Right lung (tissue), 5 donors: ENCODE results near the gene DHRS12. TPM values are rescaled to one million over a fixed set of nuclear protein-coding genes. Genes with fewer than 3 reads are reported as not detected.
"Not testable (repeated sequence)": the region's sequence is repeated elsewhere in the genome, so short reads cannot be mapped to it uniquely, and the experiment has no call there.

ENCODE experiments used
- DNase-seq, 2 donors: peaks; one replicate each; pipeline ENCODE4 v3.0.0-alpha.2; 2013
- polyA plus RNA-seq, 5 donors: library from polyadenylated mRNA; unstranded; fragments of 120-200 nt; gene quantifications; one replicate each; pipeline versions ENCODE4 v1.2.1 to v1.2.3, GENCODE V29; 2013; ENCODE audit warnings: inconsistent platforms in 1 of 5, low replicate concordance in 1 of 5; ENCODE audit not compliant: insufficient read length in 5 of 5, insufficient read depth in 1 of 5

Gene DHRS12
- polyA plus RNA-seq, 5 donors = 15.1 to 21.6 (median 16.3) TPM

GRCh38 chr13:51828730-51829567 is 25.0 kb upstream of the DHRS12 start:
- no peak for DNase-seq

GRCh38 chr13:51827254-51827653 is 23.3 kb upstream of the DHRS12 start:
- no peak for DNase-seq

DNA sequence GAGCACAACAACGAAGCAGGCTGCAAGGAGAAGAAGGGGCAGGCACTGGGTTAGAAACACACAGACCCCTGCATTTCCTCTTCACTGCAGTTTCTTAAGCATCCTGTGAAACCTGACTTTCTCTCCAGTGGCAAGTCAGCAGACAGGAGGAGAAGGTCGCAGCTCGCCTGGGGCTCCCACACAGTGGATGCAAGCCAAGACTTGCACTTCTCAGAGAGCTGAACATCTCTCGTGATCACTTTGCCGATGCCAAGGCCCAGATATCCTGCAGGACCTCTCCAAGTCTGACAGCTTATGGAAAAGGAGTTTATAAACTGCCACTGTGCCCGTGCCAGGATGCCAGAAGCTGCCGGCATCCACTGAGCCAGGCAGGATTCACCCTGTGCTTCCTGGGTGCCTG is 22.6 kb upstream of the DHRS12 start:
- no peak for DNase-seq

DNA sequence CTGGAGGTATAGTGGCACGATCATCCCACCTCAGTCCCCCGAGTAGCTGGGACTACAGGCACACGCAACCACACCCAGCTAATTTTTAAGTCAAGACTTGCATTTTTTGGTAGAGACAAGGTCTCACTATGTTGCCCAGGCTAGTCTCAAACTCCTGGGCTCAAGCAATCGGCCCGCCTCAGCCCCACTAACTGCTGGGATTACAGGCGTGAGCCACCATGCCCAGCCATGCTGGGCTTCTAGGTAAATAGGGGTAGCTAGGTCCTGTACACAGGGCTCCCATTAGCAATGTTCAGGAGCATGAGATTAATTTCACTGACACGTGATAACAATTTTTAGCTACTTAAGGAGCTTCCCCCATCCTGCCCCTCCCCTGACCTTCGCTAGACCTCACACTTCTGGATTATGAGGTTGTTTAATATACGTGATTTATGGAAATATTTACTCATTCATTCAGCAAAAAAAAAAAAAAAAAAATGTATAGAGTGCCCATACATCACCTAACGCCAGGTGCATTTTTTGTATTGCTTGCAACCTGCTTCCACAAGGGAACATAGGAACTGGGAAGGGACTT is 21.8 kb upstream of the DHRS12 start:
- no peak for DNase-seq

- no peak for DNase-seq
Observed at GRCh38 chr13:51825165-51825592, 21.2 kb upstream of the DHRS12 start.

DNA sequence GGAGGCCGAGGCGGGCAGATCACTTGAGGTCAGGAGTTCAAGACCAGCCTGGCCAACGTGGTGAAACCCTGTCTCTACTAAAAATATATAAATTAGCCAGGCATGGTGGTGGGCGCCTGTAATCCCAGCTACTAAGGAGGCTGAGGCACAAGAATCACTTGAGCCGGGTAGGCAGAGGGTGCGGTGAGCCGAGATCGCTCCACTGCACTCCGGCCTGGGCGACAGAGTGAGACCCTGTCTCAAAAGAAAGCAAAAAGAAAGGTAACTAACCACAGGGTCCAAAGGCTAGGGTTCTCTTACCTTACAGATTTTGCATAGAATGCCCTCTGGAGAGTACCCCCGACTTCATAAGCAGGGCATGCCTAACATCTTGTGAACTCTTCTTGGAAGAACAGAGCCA is 20.7 kb upstream of the DHRS12 start:
- not testable (repeated sequence) for DNase-seq

- DNase-seq = no peak
Observed at GRCh38 chr13:51823863-51824262, 19.9 kb upstream of the DHRS12 start.

- DNase-seq = no peak
Observed at GRCh38 chr13:51823359-51823758, 19.4 kb upstream of the DHRS12 start.

GRCh38 chr13:51822106-51822815 is 18.3 kb upstream of the DHRS12 start:
- no peak for DNase-seq

DNA sequence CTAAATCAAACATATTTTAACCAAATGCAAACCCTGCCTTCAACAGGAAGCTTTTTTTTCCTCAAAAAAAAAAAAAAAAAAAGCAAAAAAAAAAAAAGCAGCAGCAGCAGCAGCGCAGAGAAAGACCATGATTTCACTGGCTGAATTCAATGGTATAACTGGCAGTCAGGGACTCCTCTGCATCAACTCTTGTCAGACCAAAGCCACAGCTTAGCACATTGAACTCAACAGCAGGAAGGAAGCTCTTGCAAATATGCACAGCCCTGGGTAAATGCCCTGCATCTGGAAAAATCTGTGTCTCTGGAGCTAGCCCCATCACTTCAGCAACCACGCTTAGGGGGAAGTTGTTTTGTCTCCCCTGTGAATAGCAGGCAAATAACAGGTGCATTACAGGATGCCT is 17.6 kb upstream of the DHRS12 start:
- no peak for DNase-seq

GRCh38 chr13:51820016-51820597 is 16.1 kb upstream of the DHRS12 start:
- no peak for DNase-seq

GRCh38 chr13:51819544-51819943 is 15.6 kb upstream of the DHRS12 start:
- no peak for DNase-seq

- no peak for DNase-seq
Observed at GRCh38 chr13:51818781-51819511, 15.0 kb upstream of the DHRS12 start.

DNA sequence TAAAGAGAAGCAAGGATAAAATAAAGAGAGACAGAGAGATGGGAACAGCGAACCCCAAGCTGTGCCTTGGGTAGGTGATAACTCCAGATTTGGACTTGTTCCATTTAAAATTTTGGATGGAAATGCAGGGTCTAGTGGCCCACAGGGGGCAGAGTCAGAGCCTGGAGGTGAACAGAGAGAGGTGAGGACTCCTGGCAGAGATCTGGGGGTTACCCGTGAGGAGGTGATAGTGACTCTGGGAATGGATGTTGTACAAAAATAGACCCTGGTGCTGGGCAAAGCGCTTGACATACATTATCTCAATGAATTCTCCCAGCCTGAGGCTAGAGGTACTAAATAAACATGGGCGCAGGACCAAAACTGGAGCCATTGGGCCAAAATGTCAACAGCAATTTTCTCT is 14.3 kb upstream of the DHRS12 start:
- no peak for DNase-seq

DNA sequence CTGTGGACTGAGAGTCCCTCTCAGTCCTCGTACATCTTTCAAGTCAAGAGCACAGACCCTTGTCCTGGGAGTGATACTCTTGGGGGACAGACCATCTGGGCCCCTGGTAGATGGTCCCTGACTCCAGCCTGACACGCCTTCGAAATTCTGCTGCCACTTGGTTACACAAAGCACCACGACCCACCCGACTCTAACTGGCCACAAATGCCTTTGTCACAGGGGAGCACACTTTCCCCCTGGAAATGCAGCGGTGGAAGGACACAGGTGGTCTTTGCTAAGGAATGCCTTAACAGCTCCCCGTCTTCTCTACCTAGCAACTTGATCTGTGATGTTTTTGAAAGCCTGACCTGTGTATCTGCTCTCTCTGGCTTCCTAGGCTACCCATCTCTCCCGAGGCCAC is 13.8 kb upstream of the DHRS12 start:
- no peak for DNase-seq

- no peak for DNase-seq
Observed at GRCh38 chr13:51816604-51817249, 12.8 kb upstream of the DHRS12 start.

- no peak for DNase-seq
Observed at GRCh38 chr13:51815848-51816247, 11.9 kb upstream of the DHRS12 start.

DNA sequence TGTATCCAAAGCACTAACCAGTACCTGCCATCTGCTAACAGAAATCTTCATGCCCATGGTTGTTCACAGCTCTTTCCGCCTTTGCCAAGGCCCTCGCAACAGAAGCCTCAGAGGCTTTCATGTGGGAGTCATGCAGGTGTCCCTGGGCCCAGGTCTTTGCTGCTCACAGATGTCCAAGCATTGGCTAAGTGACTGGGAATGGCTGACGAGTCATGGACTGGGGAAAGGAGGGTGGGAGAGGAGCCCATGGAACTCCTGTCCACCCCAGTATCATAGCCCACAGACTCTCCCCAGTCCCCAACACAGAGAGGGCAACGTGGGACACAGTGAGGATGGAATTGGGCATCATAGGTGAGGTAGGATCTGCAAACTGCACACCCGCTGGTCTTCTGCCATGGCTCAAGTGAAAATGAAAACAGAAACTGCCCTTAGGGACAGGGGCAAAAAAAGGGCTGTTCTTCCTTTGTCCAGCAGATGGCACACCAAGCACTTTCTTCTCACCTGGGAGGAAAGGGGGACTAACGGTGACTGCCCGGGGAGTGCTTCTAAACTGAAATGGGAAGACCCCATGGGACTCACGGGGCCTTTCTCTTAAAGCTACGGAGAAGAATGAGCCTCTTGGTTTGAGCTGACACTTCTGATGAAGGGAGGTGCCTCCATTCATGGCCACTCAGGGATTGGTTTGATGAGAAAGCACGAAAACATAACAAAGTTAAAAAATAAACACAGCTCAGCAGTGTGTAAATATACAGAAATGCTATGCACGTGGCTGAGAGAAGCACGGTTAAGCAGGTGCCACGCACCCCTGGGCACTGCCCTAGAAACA is 11.1 kb upstream of the DHRS12 start:
- no peak for DNase-seq

- DNase-seq = no peak
Observed at GRCh38 chr13:51814071-51814470, 10.1 kb upstream of the DHRS12 start.

GRCh38 chr13:51811920-51812451 is 8.0 kb upstream of the DHRS12 start:
- DNase-seq = no peak
